HG03378 (cell line): ENCODE results near the gene RAD17.
A peak's percentile ranks its signal among the peaks of the same experiment; 100 is the strongest.
"Not testable (repeated sequence)": the region's sequence is repeated elsewhere in the genome, so short reads cannot be mapped to it uniquely, and the experiment has no call there.

ENCODE experiments used
- ATAC-seq: cut with Tn5 transposase; IDR thresholded peaks from one replicate; pipeline ENCODE4 v1.9.1; 2021; ENCODE audit warnings: mild to moderate bottlenecking, moderate library complexity; ENCODE audit not compliant: unreplicated experiment

Gene RAD17, protein sequence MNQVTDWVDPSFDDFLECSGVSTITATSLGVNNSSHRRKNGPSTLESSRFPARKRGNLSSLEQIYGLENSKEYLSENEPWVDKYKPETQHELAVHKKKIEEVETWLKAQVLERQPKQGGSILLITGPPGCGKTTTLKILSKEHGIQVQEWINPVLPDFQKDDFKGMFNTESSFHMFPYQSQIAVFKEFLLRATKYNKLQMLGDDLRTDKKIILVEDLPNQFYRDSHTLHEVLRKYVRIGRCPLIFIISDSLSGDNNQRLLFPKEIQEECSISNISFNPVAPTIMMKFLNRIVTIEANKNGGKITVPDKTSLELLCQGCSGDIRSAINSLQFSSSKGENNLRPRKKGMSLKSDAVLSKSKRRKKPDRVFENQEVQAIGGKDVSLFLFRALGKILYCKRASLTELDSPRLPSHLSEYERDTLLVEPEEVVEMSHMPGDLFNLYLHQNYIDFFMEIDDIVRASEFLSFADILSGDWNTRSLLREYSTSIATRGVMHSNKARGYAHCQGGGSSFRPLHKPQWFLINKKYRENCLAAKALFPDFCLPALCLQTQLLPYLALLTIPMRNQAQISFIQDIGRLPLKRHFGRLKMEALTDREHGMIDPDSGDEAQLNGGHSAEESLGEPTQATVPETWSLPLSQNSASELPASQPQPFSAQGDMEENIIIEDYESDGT

DNA sequence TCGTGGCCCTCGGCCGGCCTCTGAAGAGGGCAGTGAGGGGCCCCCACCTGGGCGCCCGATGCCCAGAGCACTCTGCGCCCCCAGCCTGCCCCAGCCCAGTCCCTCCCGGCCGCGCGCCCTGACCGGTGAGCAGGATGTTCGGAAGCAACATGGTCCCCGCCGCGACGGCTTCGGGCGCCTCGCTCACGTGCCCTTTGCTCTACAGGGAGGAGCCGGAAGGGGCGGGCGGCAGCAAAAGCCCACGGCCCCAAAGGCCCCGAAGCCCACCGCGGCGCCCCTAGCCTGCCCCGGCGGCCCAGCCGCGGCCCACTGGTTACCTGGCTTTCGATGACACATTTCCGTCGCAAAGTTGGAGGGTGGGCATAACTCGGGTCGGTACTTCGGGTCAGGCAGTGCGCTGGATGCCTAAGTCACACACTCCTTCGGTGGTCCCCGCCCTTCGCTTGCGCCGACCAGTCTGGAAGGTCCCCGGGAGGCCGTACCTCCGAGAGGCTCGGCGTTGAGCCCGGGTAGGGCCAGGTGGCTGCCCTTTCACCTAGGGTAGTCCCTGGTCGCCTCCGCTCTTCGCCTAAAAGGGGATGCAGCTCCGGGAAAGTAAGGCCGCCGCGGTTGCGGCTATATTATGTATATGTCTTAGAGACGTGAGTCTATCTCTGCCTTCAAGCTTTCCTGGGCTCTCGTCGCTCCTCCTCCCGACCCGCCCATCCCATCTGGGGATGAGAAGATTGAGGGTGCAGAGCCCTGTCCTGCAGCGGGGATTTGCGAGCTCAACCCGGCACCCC, at the start of gene RAD17, which contains the start of the genes AK6 and TAF9:
TSS of gene RAD17 (plus strand) at position 479 of the 782 bp plus-strand sequence. CDS start 2,391 bp downstream, outside the sequence.
TSS of gene AK6 (minus strand) at position 181 of the 782 bp plus-strand sequence. CDS start at position 151, 30 bp downstream.
TSS of gene TAF9 (minus strand) at position 181 of the 782 bp plus-strand sequence. CDS start 3,783 bp downstream, outside the sequence.
- peak; percentile 88 for ATAC-seq

DNA sequence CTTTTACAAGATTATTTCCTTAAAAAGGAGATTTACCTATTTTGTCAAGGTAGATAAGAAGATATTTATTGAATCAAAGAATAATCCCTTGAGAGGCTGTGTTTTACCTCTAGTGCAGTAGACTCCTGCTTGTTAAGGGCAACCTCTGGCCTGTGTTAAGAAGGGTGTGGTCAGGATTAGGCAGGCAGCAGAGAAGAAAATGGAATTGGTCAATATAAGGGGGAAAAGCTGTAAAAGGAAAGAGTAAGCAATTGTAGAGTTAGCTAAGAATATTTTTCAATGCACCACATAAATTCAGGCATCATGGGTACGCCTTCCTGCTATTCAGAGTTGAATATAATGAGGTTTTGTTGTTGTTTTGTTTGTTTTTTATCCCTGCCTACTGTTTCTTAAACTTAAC, 43.3 kb upstream of the RAD17 start:
- no peak for ATAC-seq

DNA sequence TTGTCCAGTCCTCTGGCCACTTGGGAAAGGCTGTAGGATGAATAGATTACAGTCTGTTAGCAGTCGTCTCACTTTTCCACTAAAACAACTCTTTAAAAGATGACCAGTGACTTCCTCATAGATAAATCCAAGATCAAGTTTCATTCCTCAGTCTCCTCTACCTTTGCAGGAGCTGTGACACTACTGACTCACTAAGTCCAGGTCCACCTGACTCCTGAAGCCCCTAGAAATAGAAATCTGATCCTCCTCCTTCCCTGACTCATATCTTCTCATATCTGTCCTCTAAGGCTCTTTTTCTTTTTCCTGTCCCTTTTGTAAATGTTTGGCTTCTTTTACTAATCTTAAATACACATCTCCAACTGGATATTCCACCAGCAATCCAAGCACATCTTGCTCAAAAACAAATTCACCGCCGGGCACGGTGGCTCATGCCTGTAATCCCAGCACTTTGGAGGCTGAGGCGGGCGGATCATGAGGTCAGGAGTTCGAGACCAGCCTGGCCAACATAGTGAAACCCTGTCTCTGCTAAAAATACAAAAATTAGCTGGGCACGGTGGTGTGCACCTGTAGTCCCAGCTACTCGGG, 39.6 kb upstream of the RAD17 start:
- no peak for ATAC-seq

DNA sequence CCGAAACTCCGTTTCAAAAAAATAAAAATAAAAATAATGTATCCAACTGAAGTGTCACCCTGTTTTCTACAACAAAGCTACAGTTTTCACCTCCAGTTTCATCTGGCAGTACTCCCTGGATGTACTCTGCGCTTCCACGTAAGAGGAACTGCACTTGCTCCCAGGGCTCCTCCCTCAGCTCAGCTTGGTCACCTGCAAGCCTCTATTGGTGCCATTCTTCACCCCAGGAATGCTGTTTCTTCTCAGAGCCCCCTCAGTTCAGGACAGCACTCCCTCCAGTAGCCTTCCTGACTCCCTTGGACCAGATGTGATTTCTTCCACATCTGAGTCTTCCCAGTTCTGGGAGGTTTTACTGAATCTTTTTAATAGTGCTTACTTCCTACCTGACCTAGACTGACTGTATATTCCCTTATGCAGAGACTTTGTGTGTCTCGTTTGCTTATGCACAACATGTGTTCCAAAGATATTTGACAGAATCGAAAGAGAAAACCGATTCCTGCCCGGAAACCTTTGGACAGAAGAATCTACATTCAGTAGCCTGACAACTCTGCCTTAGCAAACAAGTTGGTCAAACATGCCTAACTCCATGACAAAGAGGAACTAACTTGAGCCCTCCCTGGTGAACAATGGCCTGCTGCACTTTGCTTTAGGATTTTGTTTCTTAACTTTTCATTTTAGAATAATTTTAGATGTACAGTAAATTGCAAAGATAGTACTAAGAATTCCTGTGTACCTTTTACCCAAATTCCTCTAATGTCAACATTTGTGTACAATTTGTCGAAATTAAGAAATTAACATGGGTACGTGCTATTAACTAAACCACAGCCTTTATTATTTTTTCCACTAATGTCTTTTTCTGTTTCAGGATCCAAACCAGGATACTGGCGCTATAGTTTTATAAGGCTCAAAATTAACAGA, 37.8 kb upstream of the RAD17 start:
- ATAC-seq, result no peak

DNA sequence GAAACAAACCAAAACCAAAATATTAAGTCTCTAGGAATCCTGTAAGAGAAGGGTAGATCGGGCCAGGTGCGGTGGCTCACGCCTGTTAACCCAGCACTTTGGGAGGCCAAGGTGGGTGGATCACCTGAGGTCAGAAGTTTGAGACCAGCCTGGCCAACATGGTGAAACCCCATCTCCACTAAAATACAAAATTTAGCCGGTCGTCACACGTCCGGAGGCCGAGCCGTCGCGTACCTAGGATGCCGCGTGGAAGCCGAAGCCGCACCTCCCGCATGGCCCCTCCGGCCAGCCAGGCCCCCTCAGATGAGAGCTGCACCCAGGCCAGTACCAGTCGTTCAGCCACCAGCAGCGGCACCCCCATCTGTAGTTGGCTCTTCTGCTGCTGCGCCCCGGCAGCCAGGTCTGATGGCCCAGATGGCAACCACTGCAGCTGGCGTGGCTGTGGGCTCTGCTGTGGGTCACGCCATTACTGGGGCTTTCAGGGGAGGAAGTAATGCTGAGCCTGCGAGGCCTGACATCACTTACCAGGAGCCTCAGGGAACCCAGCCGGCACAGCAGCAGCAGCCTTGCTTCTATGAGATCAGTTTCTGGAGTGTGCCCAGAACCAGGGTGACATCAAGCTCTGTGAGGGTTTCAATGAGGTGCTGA, 35.8 kb upstream of the RAD17 start:
- ATAC-seq, result not testable (repeated sequence)

DNA sequence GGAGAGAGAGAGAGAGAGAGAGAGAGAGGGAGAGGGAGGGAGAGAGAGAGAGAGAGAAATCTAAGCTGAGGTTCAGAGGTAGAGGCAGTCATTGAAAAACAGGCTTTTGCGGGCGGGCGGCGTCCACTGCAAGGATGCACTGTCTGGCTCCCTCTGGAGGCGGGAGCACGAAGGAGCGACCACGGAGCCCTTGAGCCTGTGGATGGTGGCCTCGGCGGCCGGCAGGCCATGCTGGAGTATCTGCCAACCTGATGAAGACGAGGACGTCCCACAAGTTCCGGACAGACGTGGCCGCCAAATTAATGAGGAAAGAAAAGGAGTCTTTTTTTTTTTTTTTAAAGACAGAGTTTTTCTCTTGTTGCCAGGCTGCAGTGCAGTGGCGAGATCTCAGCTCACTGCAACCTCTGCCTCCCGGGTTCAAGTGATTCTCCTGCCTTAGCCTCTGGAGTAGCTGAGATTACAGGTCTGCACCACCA, 34.8 kb upstream of the RAD17 start:
- peak; percentile 62 for ATAC-seq

DNA sequence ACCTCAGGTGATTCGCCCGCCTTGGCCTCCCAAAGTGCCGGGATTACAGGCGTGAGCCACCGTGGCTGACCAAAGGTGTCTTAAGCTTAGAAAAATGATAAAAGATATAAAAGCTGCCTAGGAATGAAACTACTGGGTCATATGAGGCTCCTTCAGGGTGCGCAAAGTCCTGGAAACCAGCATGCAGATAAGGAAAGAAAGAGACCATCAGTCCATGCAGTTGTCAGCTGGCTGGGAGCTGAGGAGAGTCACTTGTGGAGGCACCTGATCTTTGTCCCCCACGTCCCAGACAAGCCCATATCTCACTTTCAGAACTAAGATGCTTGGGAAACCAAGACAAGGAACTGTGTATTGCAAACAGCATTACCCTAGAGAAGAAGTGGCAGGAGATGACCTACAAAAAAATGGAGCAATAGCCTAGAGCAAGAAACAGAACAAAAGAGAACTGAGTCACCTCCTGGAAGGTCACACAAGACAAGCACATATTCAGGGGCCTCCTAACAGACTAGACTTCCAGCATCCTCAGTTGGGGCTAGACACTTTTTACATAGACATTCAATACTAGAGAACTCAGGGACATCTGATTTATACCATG, 34.2 kb upstream of the RAD17 start:
- no peak for ATAC-seq

DNA sequence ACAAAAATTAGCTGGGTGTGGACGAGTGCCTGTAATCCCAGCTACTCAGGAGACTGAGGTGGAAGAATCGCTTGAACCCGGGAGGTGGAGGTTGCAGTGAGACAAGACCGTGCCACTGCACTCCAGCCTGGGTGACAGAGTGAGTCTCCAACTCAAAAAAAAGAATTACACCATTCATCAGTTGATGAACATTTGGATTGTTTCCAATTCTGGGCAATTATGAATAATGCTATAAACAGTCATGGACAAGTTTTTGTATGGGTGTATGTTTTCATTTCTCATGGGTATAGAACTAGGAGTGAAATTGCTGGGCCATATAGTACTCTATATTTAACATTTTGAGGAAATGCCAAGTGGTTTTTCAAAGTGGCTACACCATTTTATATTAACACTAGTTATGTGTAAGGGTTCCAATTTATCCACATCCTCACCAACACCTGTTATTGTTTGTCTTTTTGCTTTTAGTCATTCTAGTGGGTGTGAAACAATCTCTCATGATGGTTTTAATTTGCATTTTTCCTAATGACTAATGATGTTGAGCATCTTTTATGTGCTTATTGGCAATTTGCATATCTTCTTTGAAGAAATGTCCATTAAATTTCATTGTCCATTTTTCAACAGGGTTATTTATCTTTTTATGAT, 28.0 kb upstream of the RAD17 start:
- no peak for ATAC-seq

DNA sequence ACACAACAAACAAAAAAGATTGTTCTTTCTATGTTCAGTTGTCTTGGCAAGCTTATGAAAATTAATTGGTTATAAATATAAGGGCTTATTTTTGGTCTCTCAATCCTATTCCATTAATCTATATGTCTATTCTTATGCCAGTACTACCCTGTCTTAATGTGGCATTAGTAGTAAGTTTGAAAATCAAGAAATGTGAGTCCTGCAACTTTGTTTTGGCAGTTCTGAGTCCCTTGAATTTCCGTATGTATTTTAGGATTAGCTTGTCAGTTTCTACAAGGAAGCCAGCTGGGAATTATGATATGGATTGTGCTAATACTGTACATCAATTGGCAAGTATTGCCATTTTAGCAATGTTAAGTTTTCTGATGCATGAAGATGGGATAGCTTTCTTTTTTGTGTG, 26.5 kb upstream of the RAD17 start:
- ATAC-seq, result no peak

DNA sequence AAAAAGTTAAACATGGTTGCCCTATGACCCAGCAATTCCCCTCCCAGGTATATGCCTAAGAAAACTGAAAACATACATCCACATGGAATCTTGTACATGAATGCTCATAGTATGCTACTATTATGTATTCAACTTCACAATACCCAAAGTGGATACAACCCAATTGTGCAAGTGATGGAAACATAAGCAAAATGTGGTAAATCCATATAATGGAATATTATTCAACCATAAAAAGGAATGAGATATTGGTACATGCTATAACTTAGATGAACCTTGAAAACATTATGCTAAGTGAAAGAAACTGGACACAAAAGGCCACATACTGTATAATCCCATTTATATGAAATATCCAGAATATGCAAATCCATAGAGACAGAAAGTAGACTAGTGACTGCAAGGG, 19.0 kb upstream of the RAD17 start:
- ATAC-seq, result no peak

DNA sequence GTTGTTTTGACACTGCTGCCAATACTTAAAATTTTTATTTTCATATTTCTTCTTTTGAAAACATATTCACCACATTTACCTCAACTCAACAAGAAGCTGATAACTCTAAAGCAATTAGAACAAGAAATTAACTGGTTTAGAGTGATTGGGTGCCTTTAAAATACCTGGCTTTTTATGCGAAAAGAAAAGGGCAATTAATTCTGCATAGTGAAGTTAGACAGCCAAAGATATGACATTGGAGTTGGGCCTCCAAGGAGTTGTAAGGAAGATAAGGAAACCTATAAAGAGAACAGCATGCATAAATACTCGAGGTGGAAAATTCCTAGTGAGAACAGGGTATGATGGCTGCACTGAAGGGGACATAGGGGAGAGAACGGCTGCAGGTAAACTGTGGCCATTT, 9.9 kb upstream of the RAD17 start:
- ATAC-seq, result no peak

DNA sequence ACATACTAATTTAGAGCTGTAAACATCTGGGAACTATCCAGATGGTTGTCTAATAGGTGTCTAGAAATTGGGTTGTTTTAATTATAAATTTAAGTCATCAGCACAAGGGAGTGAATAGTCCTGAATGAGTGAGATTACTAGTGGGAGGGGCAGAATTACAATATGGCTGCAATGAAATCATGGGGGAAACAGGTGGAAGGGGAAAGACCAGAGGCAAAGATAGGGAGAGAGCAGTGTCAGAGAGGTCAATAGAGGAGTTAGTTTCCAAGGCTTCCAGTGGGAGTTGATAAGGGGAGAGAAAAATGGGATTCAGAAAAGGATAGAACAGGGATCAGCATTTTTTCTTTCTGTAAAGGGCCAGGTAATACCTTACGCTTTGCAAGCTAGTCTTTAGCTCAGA, 9.2 kb upstream of the RAD17 start:
- ATAC-seq, result no peak

DNA sequence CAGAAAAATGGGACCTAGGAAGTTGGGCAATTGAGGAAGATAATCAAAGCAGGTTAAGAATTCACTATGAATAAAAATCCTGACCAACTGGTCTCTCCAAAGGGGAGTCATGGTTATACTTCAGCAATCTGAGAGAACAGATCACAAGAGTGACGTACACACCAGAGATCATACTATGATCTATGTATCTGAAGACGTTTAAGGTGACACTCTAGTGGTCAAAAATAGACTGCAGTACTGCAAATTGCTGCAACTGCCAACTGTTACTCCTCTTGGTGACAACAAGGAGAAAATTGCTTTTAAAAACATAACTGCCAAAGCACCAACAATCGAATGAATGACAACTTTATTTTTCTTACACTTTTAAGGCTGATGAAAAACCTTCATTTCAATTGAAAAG, 5.2 kb upstream of the RAD17 start:
- ATAC-seq, result no peak

DNA sequence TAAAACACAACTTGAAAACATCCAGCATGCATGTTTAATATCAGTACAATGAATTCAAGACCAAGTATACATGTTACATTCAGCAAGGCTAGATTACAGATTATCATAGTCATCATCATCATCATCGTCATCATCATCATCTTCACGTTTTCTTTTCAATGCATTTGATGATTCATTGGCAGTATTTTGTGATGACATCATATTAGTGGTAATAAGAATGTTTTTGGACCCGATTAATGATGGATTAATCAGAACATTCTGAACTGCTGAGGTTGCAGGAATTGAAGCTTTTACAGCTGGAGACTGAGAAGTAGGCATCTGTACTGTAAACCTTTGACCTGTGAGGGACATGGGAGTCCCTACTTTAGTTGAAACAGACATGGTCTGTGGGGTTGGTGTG, 4.8 kb upstream of the RAD17 start:
- ATAC-seq, result no peak

DNA sequence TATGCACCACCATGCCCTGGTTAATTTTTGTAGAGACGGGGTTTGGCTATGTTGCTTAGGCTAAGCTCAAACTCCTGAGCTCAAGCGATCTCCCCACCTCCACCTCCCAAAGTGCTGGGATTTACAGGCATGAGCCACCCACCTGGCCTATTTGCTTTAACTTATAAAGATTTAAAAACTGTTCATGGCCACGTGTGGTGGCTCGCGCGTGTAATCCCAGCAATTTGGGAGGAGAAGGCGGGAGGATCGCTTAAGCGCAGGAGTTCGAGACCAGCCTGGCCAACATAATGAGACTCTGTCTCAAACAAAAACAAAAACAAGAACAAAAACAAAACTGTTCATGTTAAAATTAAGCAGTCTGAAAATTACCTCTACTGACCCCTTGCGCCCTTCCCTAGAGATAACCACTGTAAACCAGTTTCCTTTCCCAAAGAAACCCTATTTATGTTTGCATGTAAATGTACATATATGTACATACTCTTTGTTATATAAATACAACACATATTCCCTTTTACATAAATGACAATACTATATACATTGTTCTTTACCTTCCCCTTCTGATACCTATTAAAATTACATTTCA, 1.8 kb upstream of the RAD17 start:
- no peak for ATAC-seq

DNA sequence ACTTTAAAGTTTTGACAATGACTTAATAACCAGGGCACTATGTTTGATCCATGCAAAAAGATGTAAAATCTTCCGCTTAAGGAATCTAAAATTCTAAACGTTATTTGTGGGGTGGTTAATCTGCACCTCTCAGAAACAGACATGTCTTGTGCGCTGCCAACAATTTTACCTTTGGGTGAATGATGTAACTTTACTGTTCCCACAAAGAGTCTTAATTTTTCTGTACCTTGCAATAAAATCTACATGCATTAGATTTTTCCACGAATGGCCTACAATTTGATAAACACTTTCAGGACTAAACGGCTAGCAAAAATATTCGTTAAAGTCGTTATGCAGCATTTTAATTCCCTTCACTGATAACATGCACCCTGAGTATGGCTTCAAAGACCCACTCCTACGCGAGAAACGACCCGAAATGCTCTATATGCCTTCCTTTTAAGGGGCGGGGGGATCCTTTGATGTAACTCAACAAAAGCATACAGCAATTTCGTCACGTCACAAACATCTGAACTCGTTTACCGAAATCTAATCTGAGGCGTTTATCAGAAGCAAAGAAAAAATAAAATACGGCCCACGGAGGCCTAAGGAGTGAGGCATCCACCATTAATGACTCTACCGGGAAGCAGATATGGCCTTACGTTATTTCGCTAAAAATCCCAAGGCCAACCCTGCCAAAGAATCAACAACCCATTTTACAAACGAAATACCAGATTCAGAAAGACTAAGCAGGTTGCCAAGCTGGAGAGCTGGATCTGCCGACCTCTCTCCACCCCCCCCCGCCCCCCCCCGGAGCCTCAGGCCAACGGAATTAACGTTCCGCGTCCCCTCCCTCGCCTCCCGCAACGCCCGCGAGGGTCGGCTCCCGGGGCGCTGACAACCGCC, 919 bp upstream of the RAD17 start:
- ATAC-seq, result no peak

DNA sequence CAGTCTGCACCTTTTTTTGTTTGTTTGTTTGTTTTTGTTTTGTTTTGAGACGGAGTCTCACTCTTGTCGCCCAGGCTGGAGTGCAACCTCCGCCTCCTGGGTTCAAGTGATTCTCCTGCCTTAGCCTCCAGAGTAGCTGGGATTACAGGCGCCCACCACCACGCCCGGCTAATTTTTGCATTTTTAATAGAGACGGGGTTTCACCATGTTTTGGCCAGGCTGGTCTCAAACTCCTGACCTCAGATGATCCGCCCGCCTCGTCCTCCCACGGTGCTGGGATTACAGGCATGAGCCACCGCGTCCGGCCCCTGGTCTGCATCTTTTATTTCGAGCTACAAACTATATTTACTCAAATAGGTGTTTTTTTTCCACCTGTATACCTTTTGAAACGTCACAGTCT, 717 bp downstream of the RAD17 start:
- ATAC-seq, result not testable (repeated sequence)
